Skeletal muscle tissue (tissue), 4 donors: ENCODE results near the gene TTC28. TPM values are rescaled to one million over a fixed set of nuclear protein-coding genes. Genes with fewer than 3 reads are reported as not detected.

ENCODE experiments used
- H3K27ac ChIP-seq: one replicate; pipeline ENCODE4 v1.7.0; 2013; ENCODE audit warnings: mild to moderate bottlenecking, low read depth, low read length, inconsistent platforms
- H3K27me3 ChIP-seq, 3 donors: one replicate each; pipeline ENCODE4 v1.7.0; 2013; ENCODE audit warnings: low read length in 3 of 3; ENCODE audit not compliant: control insufficient read depth in 3 of 3, insufficient read depth in 3 of 3
- H3K36me3 ChIP-seq, 3 donors: one replicate each; pipeline ENCODE4 v1.7.0; 2013; ENCODE audit warnings: low read length in 3 of 3; ENCODE audit not compliant: control insufficient read depth in 3 of 3, insufficient read depth in 3 of 3
- H3K4me1 ChIP-seq, 3 donors: one replicate each; pipeline ENCODE4 v1.7.0; 2013; ENCODE audit warnings: low read length in 3 of 3, mild to moderate bottlenecking in 3 of 3; ENCODE audit not compliant: control insufficient read depth in 3 of 3, insufficient read depth in 3 of 3
- H3K4me3 ChIP-seq, 3 donors: one replicate each; pipeline ENCODE4 v1.7.0; 2013; ENCODE audit warnings: low read length in 3 of 3
- H3K9ac ChIP-seq, 3 donors: one replicate each; pipeline ENCODE4 v1.7.0; 2013; ENCODE audit warnings: low read length in 3 of 3, mild to moderate bottlenecking in 3 of 3, moderate library complexity in 2 of 3, low read depth in 1 of 3
- H3K9me3 ChIP-seq, 3 donors: one replicate each; pipeline ENCODE4 v1.7.0; 2013; ENCODE audit warnings: low read length in 3 of 3; ENCODE audit not compliant: control insufficient read depth in 3 of 3
- total RNA-seq: library from RNA; depleted of rRNA; stranded (reverse); fragments of >200 nt; gene quantifications from one replicate; pipeline ENCODE4 v1.2.3, GENCODE V29; 2014
- donor health status: Osteomylitis.

TTC28 gene
- total RNA-seq, 1 donor from 2014 or later = 27.1 TPM

GRCh38 chr22:27990451-27990840 is 689.2 kb downstream of the TTC28 start:
- no peaks in the 10 kb centered on the region for H3K27me3 ChIP-seq
- H3K9me3 ChIP-seq = no peaks in the 10 kb centered on the region
- H3K4me1 ChIP-seq = peaks cover 3 to 10% (median 8%) of the 10 kb centered on the region in 3 donors
- H3K9ac ChIP-seq = peak overlapping the region in 1 of 3 donors; percentile 35
- H3K27ac ChIP-seq = peak overlapping the region; percentile 48
- H3K36me3 ChIP-seq = peaks cover 14 to 30% (median 14%) of the 10 kb centered on the region in 3 donors
- no peak overlapping the region for H3K4me3 ChIP-seq

DNA sequence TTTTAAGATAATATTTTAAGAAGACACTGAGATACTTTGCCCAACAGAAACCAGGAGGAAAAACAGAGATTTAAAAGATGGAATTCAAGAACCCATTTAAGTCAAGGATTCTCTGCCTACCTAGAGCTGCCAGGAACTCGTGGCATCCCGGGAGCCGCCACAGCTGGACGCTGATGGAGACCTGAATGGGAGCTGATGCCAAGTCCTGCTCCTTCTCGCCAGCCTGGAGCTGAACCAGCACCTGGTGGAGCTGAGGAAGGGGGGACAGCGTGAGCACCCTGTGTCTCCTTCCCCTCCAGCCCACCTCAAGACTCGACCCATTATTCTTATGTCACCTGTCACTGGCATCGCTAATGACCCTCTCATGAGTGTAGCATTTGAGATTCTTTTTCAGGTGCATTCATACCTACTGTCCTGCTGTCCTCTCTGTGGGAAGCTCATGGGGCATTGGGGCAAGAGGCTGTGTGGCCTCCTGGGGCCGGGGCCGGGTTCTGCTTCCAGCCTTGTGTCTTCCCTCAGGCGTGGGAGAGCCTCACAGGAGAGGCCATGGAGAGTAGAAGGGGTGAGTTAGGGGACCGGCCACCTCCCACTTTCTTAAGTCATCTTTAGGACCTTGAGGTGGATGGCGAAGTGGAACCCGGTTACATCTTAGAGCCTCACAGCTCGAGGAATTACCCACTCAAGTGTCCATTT is 689.7 kb downstream of the TTC28 start:
- peaks cover 9 to 25% (median 11%) of the 10 kb centered on the region in 3 donors for H3K36me3 ChIP-seq
- no peaks in the 10 kb centered on the region for H3K9me3 ChIP-seq
- H3K27me3 ChIP-seq = no peaks in the 10 kb centered on the region
- H3K9ac ChIP-seq = peak overlapping the region in 1 of 3 donors; percentile 35
- H3K4me1 ChIP-seq = peaks cover 3 to 15% (median 14%) of the 10 kb centered on the region in 3 donors
- no peak overlapping the region for H3K4me3 ChIP-seq
- no peak overlapping the region for H3K27ac ChIP-seq

DNA sequence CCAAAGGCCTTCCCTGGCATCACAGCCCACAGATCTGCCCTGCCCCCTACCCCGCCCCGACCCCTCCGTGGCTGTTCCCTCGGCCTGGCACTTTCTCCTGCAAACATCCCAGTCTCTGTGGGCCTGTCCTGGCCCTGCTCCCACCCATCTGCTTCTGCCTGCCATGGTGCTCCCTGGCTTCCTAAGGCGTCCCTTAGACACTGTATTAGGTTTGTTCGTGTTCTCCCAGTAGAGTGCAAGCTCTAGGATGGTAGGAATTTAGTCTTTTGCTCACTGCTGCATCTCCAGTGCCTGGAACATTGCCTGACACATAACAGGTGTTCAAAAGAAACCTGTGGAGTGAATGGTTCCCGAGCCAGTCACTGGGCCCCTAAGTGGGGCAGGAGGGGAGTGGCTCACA is 690.9 kb downstream of the TTC28 start:
- Histone ChIP-seq H3K4me3 (no peak overlapping the region), H3K27me3 (no peaks in the 10 kb centered on the region), H3K36me3 (peaks cover 14 to 21% (median 15%) of the 10 kb centered on the region in 3 donors), H3K9ac (peak overlapping the region in 1 of 3 donors; percentile 8), H3K27ac (no peak overlapping the region), H3K4me1 (peaks cover 3 to 24% (median 21%) of the 10 kb centered on the region in 3 donors), H3K9me3 (no peaks in the 10 kb centered on the region)

DNA sequence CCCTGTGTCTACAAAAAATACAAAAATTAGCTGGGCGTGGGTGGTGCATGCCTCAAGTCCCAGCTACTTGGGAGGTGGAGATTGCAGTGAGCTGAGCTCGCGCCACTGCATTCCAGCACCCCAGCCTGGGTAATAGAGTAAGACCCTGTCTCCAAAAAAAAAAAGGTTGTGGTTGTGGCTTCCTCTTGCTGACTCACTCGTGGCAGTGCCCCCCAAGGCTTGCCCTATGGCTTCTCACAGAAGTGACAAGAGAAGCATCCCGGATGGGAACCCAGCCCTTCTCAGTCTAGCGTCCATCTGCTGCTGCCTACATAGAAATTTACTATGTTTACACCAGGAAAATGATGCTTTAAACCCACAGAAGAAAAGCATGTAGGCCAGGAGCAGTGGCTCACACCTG is 692.1 kb downstream of the TTC28 start:
- no peak overlapping the region for H3K27ac ChIP-seq
- H3K9ac ChIP-seq = no peak overlapping the region
- H3K4me3 ChIP-seq = no peak overlapping the region
- no peaks in the 10 kb centered on the region for H3K9me3 ChIP-seq
- H3K4me1 ChIP-seq = peaks cover 3 to 24% (median 21%) of the 10 kb centered on the region in 3 donors
- H3K36me3 ChIP-seq = peaks cover 16 to 23% (median 18%) of the 10 kb centered on the region in 3 donors
- H3K27me3 ChIP-seq = no peaks in the 10 kb centered on the region

GRCh38 chr22:27986937-27987336 is 692.7 kb downstream of the TTC28 start:
- peaks cover 17 to 23% (median 19%) of the 10 kb centered on the region in 3 donors for H3K36me3 ChIP-seq
- no peaks in the 10 kb centered on the region for H3K9me3 ChIP-seq
- H3K4me1 ChIP-seq = peaks cover 3 to 21% (median 20%) of the 10 kb centered on the region in 3 donors
- no peak overlapping the region for H3K27ac ChIP-seq
- H3K4me3 ChIP-seq = no peak overlapping the region
- H3K9ac ChIP-seq = no peak overlapping the region
- H3K27me3 ChIP-seq = no peaks in the 10 kb centered on the region

DNA sequence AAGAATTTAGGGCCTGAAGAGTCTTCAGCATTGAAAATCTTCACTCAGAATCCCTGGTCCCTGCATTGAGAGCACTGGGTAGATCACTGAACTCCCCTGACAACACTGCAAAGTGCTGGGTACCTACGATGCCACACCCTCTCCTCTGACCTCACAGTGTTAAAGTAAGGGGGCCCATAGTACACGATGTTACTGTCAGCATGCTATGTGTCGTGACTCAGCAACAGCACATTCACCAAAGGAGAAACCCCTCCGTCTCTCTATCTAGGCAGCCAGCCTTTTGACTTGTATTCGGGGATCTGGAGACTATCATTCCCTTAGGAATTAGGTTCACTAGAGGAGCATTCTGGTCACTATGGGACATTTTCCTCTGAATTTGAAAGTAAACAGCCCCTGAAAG is 693.2 kb downstream of the TTC28 start:
- peaks cover 0 to 18% (median 16%) of the 10 kb centered on the region in 3 donors for H3K4me1 ChIP-seq
- H3K36me3 ChIP-seq = peaks cover 17 to 26% (median 22%) of the 10 kb centered on the region in 3 donors
- H3K9me3 ChIP-seq = no peaks in the 10 kb centered on the region
- H3K4me3 ChIP-seq = no peak overlapping the region
- H3K27ac ChIP-seq = no peak overlapping the region
- H3K9ac ChIP-seq = no peak overlapping the region
- no peaks in the 10 kb centered on the region for H3K27me3 ChIP-seq

DNA sequence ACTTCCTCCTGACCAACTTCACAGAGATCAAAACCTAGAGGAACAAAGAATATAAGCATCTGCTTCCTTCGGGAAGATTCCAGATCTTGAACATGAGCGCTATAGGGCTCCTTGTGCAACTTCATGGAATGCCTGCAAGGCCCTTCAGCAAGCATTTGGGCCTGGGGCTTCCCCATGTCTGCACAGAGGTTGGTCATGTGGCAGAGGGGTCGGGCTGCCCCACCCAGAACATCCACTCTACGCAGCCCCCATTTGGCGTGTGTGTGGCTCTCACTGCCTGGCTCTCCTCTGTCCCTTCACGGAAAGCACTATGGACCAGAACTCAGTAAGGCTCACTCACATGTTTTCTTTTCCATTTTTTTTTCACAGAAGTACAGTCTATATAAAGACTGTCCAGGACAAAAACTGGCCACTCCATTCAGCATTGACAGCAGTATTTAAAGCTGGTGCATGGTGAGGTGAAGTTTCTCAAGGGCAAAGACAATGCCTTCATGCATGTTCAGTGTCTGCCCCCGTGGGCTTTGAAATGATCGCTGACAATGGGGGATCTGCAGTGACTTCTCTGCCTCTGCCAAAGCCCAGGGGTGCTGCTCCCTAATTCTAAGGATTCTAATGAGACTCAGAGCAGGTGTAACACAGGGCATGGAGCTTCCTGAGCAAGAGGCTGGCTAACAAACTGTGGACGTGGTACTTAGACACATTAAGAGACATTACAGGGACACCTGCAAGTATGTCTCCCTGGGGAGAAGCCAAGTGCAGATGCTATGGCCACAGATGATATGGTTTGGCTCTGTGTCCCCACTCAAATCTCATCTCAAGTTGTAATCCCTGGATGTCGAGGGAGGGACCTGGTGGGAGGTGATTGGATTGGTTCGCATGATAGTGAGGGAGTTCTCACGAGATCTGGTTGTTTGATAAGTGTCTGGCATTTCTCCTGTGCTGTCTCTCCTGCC is 694.0 kb downstream of the TTC28 start:
- H3K4me3 ChIP-seq = no peak overlapping the region
- H3K27ac ChIP-seq = peak overlapping the region; percentile 11
- H3K9ac ChIP-seq = no peak overlapping the region
- H3K4me1 ChIP-seq = peaks cover 0 to 16% (median 15%) of the 10 kb centered on the region in 3 donors
- H3K36me3 ChIP-seq = peaks cover 17 to 26% (median 22%) of the 10 kb centered on the region in 3 donors
- H3K27me3 ChIP-seq = no peaks in the 10 kb centered on the region
- no peaks in the 10 kb centered on the region for H3K9me3 ChIP-seq

DNA sequence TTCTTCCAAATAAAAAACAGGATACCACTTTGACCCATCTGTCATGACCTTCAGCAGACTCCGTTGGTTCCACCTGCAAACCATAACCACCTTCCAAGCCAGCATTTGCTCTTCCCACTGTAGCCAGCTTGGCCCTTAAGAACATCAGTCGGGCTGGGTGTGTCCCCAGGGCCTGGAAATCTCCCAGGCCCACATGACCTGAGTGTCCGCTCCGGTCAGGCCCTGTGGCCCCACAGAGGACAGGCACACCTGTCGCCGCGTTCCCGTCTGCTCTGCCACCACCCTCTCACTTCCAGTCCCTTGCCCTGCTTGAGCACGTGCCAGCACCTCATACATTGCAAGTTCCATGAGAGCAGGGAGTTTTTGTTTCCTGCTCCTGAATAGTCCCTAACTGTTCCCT is 694.9 kb downstream of the TTC28 start:
- H3K9me3 ChIP-seq = no peaks in the 10 kb centered on the region
- no peak overlapping the region for H3K4me3 ChIP-seq
- peaks cover 0 to 16% (median 12%) of the 10 kb centered on the region in 3 donors for H3K4me1 ChIP-seq
- H3K27me3 ChIP-seq = no peaks in the 10 kb centered on the region
- H3K36me3 ChIP-seq = peaks cover 15 to 24% (median 18%) of the 10 kb centered on the region in 3 donors
- no peak overlapping the region for H3K9ac ChIP-seq
- H3K27ac ChIP-seq = peak overlapping the region; percentile 11

DNA sequence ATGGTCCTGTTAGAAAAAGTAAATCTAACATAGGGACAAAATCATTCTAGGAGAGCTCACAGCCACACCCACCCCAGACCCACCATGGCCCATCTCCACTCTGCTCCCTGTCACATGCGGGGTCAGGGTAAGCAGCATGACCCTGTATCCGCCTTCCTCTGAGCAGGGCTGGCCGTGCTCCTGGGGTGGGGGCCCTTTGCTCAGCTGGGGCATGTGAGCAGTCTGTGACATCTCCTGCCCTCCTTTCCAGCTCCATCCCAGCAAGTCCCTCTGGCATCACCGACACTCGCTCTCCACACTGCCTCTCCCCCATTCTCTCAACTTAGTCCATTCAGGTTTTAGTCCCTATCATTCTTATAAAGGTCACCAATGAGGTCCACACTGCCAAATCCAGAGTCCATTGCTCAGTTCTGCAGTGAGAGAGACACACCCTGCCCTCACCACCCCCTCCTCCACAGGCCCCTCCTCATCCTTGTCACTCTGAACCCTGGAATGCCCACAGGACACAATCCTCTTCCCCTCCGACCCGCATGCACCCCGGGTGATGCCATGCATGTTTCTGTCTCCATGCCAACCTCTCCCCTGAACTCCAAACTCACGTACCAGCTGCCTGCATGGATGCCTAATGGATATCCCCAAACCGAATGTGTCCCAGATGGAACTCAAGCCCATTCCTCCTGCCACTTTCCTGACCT is 695.5 kb downstream of the TTC28 start:
- H3K27ac ChIP-seq = no peak overlapping the region
- H3K4me3 ChIP-seq = no peak overlapping the region
- H3K9me3 ChIP-seq = no peaks in the 10 kb centered on the region
- H3K4me1 ChIP-seq = peaks cover 0 to 16% (median 11%) of the 10 kb centered on the region in 3 donors
- no peak overlapping the region for H3K9ac ChIP-seq
- no peaks in the 10 kb centered on the region for H3K27me3 ChIP-seq
- H3K36me3 ChIP-seq = peaks cover 15 to 25% (median 17%) of the 10 kb centered on the region in 3 donors
